ENCODE data around the gene GALNT14.

The GALNT14 gene

DNA sequence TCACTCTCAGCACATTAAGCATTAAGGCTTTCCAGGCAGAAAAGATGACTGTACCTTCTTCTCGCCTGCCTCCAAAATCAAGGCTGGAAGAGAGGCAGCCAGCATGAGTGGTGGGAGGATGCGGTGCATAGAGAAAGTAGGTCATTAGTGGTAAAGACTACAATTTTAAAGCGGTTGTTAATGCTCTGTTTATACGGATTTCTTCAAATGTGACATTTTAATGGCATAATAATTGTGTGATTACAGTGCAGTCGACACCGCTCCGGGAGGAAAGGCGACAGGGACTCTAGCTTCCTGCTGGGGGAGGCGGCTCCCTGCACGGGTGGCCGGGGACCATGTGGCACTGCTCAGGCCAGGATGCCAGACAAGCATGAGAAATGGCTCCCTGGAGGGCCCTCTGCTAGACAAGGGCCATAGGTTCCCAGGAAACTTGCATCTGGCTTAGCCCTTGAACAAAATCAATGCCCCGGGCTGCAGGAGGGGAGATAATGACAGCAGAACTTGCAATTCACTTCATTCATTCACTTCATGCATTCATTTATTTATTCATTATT is 129.6 kb downstream of the GALNT14 start:
- DNase-seq, result no peak

- no peak for DNase-seq
Measured at GRCh38 chr2:31004257-31004656, 134.0 kb downstream of the GALNT14 start.

GRCh38 chr2:31003749-31004148 is 134.5 kb downstream of the GALNT14 start:
- no peak for DNase-seq

GRCh38 chr2:31002537-31003150 is 135.6 kb downstream of the GALNT14 start:
- no peak for DNase-seq

- no peak for DNase-seq
Measured at GRCh38 chr2:31000970-31001369, 137.3 kb downstream of the GALNT14 start.

- DNase-seq, result no peak
Measured at GRCh38 chr2:30998672-30999071, 139.6 kb downstream of the GALNT14 start.

DNA sequence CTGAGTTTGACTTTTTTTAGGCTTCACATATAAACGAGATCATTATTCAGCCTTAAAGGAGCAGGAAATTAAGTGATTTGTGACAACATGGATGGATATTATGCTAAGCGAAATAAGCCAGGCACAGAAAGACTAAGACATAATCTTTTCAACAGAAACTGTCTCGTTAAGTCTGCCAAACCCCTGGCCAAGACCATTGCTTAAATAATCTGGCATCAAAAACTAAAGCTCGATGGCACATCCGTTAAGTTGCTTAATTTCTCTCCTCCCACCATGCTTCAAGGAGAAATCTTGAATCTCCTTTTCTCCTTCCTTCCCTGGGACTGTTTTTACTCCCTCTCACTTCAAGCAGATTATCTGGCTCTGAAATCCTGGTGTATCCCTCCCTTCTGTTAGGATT is 140.3 kb downstream of the GALNT14 start:
- no peak for DNase-seq

- no peak for DNase-seq
Measured at GRCh38 chr2:30994227-30995056, 143.8 kb downstream of the GALNT14 start.

DNA sequence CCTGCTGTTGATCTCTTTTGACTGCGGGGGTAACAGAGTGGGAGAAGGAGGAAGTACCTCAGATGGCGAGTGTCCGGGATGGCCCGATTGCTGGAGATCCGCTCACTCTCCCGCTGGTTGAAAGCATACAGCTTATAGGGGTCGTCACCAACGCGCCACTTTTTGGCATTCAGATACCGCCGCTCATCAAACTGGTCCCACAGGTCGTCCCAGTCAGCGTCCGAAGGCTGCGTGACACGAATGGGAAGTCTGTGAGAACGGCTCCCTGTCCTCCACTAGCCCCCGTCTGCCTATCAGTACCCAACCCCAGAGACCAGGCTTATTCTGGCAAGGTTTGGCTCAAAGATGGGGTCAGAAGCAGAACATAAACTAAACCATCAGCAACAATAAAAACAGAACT is 145.5 kb downstream of the GALNT14 start:
- no peak for DNase-seq

GRCh38 chr2:30990671-30991070 is 147.6 kb downstream of the GALNT14 start:
- DNase-seq, result no peak

- DNase-seq, result no peak
Measured at GRCh38 chr2:30990176-30990575, 148.1 kb downstream of the GALNT14 start.

GRCh38 chr2:30989746-30990145 is 148.5 kb downstream of the GALNT14 start:
- DNase-seq, result no peak

DNA sequence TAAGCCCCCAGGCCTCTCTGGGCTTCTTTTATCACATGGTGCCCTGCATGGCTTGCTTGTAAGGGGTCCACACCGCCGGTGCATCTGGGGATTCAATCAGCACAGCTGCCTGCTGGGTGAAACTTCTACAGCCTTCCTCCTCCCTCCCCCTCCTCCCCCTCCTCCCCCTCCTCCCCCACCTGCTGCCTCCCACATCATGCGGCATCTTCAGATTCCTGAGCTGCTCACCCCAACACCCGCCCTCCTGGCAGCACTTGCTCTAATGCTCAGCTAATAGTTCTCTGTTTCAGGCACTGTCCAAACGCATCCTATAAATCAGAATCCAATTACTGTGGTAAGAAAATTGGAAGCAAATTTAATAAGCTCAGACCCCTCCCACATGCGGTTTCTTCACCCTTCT is 150.7 kb downstream of the GALNT14 start:
- no peak for DNase-seq

DNA sequence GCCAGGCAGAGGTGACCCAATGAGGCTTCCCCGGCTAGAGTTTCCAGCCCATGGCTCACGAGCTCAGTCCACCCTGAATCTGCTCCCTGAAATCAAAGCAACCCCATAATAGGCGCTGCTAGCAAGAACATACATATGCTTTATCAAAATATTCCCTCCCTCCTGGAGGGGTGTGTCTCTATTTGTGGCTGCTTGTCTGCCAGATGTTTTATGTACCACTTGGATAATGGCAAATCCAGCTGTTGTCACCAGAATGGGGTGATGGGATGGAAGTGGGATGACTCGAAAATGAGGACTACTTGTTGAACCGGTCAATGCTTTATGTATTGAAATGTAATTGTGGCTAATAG is 152.0 kb downstream of the GALNT14 start:
- DNase-seq, result no peak

DNA sequence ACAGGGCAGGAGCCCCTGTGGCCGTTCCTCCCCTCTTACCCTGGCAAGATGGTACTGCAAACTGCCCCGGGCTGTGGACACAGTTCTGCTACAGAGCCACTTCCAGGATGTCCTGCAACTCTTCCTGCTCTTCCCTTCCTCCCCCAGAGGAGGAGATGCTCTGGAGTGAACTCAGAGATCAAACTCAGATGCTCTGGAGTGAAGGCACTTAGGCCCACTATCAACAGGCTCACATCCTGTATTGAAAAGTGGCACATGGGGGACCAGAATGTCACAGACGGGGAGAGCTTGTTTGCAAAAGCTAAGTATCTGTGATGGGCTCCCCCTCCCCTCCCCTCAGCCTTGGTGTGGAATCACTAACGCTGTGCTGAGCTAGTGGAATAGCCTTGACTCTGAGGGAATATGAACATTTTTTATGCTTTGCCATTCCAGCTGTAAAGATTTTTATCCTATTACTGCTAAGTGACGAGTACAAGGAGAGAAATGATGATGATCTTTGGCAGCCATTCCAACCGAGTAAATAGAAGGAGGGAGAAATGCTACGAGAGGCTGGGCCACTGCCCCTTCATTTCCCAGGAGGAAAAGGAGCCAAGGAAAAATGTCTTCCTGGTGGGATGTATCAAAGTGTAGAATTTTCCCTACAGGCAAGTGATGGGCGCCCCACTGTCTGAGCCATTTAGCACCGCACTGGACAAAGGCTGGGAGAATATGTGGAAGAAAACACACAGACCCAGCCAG is 152.6 kb downstream of the GALNT14 start:
- DNase-seq, result no peak

DNA sequence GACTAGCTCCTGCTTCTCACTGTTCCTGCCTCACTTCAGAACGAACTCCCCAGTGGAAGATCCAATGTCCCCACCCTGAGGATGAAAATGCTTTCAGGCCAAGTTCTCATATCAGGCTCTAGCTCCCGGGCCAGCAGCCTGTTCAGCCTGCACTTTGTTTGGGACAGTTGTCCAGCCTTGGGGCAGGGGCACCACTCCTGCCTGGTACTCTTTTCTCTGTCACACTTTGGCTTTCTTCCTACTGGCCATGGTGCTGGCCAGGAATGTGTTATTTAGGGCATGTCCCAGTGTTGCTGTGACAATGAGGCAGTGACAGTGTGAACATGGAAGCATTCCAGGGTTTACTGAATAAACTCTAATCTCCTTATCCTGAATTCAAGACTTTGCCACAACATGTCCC is 154.1 kb downstream of the GALNT14 start:
- DNase-seq, result no peak

GRCh38 chr2:30981510-30981909 is 156.7 kb downstream of the GALNT14 start:
- DNase-seq, result no peak

- DNase-seq, result no peak
Measured at GRCh38 chr2:30981096-30981495, 157.1 kb downstream of the GALNT14 start.

- no peak for DNase-seq
Measured at GRCh38 chr2:30979822-30980245, 158.4 kb downstream of the GALNT14 start.

DNA sequence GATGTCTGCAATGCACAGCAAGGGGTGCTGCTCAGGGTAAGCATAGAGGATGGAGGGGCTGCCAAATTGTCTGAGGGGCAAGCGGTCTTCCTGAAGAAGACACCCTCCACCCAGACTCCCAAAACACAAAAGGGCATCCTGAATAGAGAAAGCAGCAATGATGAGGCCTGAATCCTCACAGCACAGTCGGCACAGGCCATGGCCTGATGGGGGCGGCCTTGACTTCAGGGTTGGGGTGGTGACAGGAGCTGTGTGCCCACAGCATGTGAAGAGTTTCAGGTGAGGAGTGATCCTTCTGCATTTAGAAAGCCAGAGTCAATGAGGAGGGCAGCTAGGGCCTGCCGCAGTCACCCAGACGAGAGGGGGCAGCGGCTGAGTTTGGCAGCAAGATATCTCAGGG is 159.4 kb downstream of the GALNT14 start:
- DNase-seq, result no peak

DNA sequence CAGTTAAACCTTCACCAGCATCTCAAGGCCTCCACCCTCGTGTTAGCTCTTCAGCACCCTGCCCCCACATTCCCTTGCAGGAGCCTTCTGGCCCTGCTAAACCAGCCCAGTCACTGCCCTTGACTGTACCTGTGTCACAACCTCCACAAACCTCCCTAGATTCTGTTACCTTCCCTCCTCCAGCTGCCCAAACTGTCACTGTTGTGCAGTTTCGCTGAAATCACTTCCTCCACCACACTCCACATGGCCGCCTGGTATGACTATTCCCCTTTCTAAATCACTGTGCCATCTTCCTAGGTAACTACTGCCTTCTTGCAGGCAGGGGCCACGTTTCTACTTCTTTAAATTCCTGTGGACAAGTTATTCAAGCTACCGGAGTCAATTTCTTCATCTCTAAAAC is 160.2 kb downstream of the GALNT14 start:
- no peak for DNase-seq

GRCh38 chr2:30975156-30975555 is 163.1 kb downstream of the GALNT14 start:
- no peak for DNase-seq

- no peak for DNase-seq
Measured at GRCh38 chr2:30974554-30974953, 163.7 kb downstream of the GALNT14 start.

DNA sequence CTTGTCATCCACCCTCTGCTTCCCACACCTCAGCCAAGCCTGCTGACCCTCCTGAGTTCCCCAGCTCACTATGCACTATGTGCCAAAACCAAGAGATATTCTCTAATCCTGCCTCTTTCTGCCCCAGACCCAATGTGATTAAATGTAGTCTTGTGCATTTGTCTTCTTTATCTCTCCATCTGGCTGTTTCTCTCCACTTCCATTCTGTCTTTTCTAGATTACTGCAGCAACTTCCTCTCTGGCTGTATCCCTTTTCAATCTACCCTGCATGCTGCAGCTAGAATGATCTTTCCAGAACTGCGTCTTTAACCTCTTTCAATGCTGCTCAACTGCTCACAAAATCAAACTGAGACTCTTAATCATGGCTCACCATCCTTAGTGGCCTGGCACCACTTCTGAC is 164.1 kb downstream of the GALNT14 start:
- no peak for DNase-seq
